ENCODE data around the gene CFD. TPM values are rescaled to one million over a fixed set of nuclear protein-coding genes. Genes with fewer than 3 reads are reported as not detected.
"Not testable (repeated sequence)": the region's sequence is repeated elsewhere in the genome, so short reads cannot be mapped to it uniquely, and the experiment has no call there.

Gene CFD
- total RNA-seq, 1 donor from 2014 or later: 0.16 TPM

DNA sequence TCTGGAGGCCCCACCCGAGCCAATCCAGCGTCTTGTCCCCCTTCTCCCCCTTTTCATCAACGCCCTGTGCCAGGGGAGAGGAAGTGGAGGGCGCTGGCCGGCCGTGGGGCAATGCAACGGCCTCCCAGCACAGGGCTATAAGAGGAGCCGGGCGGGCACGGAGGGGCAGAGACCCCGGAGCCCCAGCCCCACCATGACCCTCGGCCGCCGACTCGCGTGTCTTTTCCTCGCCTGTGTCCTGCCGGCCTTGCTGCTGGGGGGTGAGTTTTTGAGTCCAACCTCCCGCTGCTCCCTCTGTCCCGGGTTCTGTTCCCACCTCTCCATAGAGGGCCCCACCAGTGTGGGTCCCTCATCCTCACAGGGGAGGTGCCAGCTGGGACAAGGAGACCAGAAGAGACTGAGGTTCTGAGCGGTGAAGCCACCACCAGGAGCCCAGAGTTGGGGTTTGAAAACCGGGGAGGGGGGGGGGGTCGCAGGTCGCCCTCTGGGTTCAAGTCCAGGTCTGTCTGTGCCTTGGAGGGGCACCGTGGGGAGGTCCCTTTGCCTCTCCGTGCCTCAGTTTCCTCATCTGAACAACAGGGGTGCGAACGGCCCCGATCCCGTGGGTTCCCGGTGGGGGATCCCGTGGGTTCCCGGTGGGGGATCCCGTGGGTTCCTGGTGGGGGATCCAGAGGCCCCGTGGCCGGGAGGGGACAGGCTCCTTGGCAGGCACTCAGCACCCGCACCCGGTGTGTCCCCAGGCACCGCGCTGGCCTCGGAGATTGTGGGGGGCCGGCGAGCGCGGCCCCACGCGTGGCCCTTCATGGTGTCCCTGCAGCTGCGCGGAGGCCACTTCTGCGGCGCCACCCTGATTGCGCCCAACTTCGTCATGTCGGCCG is 7.1 kb upstream of the CFD start, which contains the start of gene ELANE:
ELANE (plus strand) TSS at position 168 of the 878 bp plus-strand sequence; CDS start at position 194, 26 bp downstream.
- no peak for DNase-seq (ENCODE audit: low read depth)

DNA sequence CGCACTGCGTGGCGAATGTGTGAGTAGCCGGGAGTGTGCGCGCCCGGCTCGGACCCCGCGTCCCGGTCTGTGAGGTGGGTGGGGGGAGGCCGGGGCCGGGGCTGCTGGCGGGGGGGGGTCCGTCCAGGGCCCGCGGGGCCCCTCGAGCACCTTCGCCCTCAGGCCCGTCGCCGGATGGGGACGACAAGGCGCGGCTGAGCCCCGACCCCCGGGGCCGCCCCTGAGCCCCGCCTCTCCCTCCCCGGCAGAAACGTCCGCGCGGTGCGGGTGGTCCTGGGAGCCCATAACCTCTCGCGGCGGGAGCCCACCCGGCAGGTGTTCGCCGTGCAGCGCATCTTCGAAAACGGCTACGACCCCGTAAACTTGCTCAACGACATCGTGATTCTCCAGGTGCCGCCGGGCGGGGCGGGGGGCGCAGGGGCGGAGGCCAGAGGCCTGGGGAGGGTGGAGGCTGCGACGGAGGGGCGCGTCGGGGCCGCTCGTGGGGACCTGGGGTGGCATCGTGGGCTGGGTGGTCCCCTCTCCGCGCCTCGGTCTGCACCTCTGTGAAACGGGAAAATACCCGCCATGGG is 6.4 kb upstream of the CFD start:
- DNase-seq (ENCODE audit: low read depth): no peak

DNA sequence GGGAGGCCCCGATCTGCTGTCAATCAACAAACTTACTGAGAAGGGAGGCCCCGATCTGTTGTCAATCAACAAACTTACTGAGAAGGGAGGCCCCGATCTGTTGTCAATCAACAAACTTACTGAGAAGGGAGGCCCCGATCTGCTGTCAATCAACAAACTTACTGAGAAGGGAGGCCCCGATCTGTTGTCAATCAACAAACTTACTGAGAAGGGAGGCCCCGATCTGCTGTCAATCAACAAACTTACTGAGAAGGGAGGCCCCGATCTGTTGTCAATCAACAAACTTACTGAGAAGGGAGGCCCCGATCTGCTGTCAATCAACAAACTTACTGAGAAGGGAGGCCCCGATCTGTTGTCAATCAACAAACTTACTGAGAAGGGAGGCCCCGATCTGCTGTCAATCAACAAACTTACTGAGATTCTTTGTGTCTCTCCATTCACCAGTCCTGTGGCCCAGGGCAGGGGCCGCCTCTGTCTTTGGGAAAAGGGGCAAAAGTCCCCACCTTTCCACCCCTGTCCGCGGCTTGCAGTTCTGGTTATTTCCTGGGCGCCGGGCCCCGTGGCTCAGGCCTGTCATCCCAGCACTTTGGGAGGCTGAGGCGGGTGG is 5.7 kb upstream of the CFD start:
- DNase-seq (ENCODE audit: low read depth): not testable (repeated sequence)

DNA sequence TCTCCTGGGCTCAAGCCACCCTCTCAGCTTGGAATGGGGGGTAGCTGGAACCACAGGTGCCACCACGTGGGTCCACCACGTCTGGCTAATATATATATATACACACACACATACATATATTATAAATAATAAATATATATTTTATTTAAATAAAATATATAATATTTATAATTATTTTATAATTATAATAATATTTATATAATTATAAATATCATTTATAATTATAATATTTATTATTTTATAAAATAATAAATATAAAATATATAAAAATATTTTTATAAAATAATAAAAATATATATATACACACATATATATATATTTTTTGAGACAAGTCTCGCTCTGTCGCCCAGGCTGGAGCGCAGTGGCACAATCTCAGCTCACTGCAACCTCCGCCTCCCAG is 4.9 kb upstream of the CFD start:
- no peak for DNase-seq (ENCODE audit: low read depth)

DNA sequence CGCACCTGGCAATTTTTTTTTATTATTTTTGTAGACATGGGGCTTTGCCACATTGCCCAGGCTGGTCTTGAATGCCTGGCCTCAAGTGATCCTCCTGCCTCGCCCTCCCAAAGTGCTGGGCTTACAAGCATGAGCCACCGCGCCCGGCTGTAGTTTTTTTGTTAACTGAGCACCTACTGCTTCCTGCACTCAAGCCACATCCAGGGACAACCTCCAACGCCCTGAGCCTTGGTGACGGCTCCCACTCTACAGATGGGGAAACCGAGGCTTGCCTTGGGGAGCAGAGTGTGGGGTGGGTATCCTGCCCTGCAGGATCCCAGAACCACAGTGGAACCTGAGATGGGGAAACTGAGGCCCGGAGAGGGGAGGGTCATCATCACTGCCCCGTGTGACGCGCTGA is 4.3 kb upstream of the CFD start:
- no peak for DNase-seq (ENCODE audit: low read depth)

DNA sequence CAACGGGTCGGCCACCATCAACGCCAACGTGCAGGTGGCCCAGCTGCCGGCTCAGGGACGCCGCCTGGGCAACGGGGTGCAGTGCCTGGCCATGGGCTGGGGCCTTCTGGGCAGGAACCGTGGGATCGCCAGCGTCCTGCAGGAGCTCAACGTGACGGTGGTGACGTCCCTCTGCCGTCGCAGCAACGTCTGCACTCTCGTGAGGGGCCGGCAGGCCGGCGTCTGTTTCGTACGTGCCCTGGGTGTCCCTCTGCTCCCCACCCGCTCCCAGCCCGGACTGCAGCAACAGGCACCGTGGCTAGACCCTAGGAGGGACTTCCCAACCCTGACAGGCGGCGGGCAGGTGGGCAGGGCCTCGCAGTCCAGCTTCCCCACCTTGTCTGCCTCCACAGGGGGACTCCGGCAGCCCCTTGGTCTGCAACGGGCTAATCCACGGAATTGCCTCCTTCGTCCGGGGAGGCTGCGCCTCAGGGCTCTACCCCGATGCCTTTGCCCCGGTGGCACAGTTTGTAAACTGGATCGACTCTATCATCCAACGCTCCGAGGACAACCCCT is 3.8 kb upstream of the CFD start:
- no peak for DNase-seq (ENCODE audit: low read depth)

DNA sequence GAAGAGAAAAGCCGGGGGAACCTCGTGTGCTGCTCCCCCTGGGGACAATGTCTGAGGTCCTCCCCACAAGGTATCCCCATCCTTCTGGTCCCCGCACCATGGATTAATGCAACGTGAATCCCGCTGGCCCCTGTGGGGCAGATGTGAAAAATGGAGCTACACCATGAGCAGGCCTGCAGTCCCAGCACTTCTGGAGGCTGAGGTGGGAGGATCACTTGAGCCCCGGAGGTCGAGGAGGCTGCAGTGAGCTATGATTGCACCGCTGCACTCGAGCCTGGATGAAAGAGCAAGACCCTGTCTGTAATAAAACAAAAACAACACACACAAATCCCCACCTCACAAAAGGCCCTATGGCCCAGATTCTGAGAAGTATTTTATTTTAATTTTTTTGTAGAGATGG is 1.2 kb upstream of the CFD start:
- no peak for DNase-seq (ENCODE audit: low read depth)

DNA sequence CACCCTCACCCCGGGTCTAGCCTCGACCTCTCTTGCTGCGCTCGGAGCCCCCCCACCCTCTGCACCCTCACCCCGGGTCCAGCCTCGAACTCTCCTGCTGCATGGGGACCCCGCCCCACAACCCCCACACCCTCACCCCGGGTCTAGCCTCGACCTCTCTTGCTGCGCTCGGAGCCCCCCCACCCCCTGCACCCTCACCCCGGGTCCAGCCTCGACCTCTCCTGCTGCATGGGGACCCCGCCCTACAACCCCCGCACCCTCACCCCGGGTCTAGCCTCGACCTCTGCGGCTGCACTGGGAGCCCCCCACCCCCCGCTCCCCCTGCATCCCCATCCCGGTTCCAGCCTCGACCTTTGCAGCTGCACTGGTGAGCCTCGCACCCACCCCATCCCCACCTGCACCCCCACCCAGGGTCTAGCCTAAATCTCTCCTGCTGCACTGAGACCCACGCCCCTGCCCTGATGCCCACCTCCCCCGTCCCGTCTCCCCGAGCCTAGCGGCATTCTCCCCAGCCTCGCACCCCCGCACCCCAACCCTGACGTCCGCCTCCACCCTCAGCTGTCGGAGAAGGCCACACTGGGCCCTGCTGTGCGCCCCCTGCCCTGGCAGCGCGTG is 1.8 kb downstream of the CFD start:
- no peak for DNase-seq (ENCODE audit: low read depth)

DNA sequence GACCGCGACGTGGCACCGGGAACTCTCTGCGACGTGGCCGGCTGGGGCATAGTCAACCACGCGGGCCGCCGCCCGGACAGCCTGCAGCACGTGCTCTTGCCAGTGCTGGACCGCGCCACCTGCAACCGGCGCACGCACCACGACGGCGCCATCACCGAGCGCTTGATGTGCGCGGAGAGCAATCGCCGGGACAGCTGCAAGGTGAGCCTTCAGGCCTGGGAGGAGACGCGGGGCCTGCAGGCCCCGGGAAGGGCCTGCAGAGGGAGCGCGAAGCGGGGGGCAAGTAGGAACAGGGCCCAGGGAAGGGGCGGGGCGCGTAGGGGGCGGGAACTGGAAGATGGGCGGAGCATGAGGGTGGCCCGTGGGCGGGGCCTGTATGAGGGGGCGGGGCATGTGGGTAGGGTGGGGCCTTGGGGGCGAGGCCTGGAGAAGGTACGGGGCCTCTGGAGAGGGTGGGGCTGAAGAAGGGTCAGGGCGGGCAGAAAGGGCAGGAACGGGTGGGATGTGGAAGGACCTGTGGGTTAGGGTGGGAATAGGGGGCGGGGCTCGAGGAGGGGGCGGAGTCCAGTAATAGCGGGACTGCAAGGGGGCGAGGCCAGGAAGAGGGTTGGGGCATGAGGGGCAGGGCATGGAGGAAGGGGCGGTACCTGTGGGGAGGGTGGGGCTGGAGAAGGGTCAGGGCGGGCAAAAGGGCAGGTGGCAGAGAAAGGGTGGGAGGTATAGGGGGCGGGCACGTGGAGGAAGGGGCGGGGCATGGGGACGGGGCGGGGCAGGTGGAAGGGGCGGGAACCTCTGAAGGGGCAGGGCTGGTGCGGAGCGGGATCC is 2.5 kb downstream of the CFD start:
- DNase-seq (ENCODE audit: low read depth): no peak

DNA sequence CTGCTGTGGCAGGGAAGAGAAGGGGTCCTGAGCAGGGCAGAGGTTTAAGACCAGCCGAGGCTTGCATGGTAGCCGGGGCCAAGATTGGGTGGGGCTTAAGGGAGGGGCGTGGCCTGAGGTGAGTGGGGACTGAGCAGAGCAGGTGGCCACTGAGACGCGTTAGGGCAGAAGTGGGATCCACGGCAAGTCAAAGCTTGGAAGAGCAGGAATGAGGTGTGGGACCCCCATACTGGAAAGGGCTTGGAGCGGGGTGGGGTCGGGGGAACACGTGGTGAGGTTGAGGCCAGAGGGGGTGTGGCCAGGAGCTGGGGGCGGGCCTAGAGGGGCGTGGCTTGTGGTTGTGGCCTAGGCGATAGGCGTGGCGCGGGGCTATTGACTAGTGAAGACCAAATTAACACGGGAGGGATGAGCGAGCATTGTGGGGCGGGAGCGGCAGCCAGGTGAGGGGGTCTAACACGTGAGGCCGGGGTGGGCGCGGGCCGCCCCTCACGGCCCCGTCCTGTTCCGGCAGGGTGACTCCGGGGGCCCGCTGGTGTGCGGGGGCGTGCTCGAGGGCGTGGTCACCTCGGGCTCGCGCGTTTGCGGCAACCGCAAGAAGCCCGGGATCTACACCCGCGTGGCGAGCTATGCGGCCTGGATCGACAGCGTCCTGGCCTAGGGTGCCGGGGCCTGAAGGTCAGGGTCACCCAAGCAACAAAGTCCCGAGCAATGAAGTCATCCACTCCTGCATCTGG is 3.3 kb downstream of the CFD start:
- peak; percentile 26 for DNase-seq (ENCODE audit: low read depth)

DNA sequence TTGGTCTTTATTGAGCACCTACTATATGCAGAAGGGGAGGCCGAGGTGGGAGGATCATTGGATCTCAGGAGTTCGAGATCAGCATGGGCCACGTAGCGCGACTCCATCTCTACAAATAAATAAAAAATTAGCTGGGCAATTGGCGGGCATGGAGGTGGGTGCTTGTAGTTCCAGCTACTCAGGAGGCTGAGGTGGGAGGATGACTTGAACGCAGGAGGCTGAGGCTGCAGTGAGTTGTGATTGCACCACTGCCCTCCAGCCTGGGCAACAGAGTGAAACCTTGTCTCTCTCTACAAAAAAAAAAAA is 3.8 kb downstream of the CFD start:
- DNase-seq (ENCODE audit: low read depth): no peak

DNA sequence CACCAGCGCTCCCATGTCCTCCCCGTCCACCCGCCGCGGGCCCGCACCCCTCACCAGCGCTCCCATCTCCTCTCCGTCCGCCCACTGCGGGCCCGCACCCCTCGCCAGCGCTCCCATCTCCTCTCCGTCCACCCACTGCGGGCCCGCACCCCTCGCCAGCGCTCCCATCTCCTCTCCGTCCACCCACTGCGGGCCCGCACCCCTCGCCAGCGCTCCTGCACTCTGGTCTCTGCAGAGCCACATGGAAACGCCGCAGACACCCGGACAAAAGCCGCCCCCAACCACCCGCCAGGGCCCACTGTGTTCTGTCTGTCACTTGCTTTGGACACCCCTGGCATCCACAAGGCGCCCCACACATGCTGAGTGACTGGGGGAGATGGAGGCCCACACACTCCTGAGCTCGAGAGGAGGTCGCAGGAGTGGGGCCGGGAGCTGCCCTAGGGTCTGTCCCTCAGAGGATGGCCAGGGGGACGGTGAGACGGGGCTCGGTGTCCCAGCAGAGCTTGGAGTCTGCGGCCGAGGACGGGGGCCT is 7.4 kb downstream of the CFD start:
- no peak for DNase-seq (ENCODE audit: low read depth)

DNA sequence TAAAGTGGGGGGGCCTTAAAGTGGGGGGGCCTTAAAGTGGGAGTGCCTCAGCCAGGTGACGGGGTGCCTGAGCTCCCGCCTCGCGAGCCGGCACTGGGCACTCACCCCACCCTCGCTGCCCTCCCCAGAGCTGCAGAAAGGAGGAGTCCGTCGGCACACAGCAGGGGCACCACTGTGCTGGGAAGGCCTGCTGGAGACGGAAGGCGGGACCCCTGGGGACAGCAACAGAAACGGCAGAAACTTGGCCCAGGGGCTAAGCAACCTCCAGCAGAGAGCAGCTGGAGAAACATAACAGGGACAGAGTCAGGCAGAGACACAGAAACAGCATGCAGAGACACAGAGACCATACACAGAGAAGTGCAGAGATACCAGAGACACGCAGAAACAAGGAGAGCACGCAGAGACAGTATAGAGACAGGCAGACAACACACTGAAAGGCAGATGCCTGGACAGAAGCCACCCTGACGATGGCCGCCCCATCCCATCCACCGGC is 7.9 kb downstream of the CFD start:
- no peak for DNase-seq (ENCODE audit: low read depth)

DNA sequence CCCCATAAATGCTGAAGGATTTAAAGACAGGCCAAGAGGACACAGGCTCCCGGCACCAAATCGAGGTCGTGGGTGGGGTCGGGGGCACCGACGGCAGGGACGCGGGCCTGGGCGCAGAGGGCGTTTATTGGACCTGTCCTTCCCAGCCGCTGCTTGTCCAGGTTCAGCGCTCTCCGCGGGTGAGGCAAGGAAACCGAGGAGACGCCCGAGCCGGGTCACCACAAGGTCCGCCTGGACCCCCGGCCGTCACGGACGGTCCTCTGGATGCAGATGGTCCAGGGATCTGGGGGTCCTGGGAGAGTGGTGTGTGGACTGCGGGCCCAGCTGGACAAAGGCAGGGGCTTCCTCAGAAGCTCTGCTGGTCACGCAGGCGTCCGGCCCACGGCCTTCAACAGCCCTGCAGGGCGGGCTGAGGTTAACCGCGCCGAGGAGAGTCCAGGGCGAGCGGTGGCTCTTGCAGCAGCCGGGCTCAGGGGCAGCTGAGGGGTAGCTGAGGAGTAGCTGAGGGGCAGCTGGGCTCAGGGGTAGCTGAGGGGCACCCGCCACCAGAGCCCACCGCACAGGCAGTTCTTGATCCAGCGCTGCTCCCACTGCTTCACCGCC is 8.5 kb downstream of the CFD start:
- DNase-seq (ENCODE audit: low read depth): no peak

DNA sequence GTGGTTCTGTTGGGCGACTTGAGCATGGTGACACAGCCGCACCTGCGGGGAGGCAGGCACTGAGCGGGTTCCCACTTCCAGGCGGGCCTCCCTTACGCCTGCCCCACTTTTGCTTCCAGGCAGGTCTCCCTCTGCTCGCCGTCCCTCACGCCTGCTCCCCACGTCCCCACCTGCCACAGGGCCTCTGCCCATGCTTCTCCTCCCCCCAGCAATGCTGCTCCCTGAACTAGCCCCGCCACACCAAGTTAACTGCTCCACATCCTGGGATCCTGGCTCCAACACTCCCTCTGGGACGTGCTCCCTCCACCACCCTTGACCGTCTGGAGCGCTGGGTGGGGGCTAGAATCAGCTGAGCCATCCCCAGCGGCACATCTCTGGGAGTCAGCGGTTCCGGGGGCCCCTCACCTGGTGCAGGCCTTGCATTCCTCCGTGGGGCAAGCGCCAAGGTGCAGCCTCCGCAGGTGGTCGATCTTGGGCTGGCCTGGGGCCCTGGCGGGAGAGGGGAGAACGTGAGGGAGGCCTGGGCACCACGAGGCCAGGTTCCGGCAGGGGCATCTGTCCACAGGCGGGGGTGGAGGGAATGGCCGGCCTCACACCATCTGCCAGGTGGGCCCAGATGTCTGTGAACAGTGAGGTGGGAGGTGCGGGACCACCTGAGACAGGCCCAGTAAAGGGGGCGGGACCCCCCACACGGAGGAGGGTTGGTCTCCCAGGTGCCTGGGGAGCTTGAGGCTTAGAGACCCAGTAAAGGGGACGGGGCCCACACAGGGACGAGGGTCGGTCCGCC is 9.2 kb downstream of the CFD start:
- no peak for DNase-seq (ENCODE audit: low read depth)

DNA sequence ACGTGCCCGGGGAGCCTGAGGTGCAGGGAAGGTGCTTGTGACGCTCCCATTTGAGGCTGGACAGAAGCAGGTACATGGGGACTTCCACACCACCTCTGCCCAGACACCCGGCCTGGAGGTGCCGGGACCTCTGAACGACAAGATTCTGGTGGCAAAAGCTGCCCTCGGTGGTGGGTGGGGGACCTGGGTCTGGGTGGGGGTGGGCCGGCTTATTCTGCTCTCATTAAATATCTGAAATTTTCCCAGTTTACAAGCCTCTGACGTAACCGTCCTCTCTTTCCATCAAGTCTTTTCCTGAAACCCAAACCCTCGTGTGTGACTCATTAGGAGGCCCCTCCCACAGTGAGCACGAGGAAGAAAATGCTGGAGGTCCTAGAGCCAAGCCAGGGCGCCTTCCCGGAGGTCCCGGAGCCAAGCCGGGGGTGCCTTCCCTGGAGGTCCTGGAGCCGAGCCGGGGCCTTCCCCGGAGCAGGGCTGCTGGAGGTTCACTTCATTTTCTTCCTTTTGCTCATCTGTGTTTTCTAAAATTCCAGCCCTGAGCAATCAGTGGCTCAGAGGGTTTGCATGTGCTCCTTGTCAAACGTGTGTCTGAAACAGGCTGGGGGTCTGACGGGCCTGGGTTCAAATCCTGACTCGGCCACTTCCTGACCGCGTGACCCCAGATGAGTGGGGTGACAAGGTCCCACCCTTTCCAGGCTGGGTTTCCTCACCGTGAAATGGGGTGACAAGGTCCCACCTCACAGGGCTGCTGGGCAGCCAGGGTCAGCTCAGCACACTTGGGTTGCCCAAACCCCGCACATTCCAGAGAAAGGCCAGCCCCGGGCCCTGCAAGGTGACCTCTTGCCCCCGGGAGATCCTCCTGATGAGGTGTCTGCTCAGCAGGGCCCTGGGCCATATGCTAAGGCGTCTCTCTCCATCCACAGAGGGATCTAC is 10.0 kb downstream of the CFD start:
- DNase-seq (ENCODE audit: low read depth): peak; percentile 82

DNA sequence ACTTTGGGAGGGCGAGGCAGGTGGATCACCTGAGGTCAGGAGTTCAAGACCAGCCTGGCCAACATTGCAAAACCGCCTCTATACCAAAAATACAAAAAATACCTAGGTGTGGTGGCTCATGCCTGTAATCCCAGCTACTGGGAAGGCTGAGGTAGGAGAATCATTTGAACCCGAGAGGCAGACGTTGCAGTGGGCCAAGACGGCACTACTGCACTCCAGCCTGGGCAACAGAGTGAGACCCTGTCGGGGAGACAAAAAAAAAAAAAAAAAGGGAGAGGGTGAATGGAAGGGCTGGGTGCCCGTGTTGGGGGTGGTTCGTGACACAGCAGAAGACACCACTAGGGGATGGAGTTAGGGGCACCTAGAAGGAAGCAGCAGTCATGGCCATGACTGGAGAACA is 10.8 kb downstream of the CFD start:
- DNase-seq (ENCODE audit: low read depth): no peak
